Globus pallidus (tissue), 1 donor: Measurements from ENCODE around the gene IL18BP.

Experiments used
- DNase-seq: peaks from one replicate; pipeline ENCODE4 v3.0.0-alpha.2; 2015; ENCODE audit warnings: low spot score

Gene IL18BP

DNA sequence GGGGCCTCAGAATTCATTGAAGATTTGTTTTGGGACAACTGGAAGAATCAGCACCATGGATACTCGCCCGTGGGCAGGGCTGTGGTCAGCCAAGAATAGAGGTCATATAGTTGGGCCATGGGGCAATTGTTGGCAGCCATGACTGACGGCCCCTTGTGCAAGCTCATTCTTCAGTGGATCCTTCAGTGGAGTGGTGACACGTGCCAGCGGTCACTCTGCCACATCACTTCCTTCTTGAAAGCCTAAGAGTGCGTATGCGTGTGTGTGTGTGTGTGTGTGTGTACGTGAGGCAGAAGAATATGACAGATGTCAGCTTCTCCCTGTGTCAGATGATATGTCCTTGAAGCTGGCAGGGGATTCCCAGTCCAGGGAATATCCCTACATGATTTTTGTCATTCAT is 1.8 kb upstream of the IL18BP start:
- DNase-seq: no peak

DNA sequence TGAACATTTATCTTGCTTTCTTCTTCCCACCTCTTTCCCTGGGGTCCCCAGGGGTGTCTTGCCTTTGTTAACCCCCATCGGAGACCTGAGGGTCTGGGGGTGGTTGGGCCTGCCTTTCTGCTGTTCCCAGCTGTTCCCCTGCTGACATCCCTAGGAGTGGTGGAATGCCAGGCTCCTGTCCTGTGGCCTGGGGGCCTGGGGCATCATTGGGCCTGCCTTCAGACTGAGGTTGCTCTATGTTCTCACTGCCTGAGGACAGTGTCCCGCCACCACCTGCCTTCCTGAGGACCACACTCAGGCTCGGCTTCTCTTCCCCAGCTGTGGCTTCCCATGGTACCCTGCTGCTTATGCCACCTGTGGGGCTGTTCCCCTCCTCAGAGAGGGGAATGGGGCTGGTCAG is 1.1 kb upstream of the IL18BP start:
- DNase-seq: no peak

DNA sequence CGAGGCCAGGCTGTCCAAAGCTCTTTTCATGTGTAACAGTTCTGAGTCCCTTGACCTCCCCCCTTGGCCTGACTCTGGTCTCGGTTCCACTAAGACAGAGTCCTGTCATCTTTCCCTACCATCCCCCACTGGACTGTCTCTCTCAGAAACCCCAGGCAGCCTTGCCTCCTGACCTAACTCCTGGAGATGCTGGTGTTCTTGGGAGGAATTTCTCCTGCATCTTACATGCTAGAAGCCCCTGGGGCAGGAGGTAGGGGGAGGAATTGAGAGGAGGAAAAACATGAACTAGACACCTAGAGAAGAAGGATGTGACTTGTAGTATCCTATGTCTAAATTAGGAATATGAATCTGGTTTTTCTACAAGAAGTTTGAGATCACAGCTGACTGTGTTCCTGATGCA is 648 bp upstream of the IL18BP start:
- no peak for DNase-seq

DNA sequence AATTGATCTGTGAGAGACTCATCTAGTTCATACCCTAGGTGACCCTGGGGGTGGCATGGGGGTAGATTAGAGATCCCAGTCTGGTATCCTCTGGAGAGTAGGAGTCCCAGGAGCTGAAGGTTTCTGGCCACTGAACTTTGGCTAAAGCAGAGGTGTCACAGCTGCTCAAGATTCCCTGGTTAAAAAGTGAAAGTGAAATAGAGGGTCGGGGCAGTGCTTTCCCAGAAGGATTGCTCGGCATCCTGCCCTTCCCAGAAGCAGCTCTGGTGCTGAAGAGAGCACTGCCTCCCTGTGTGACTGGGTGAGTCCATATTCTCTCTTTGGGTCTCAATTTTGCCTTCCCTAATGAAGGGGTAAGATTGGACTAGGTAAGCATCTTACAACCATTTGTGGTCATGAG is 653 bp downstream of the IL18BP start:
- DNase-seq: no peak

DNA sequence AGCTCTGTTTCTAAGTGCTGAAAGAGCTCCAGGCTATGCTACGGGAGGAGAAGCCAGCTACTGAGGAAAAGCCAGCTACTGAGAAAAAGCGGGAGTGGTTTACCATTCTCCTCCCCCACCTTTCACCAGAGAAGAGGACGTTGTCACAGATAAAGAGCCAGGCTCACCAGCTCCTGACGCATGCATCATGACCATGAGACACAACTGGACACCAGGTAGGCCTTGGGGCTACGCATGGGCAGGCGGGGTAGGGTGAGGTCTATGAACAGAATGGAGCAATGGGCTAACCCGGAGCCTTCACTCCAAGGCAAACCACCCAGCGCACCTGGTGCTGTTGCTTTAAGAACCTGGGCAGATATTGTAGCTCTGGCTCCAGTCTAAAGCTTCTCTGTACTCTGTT is 1.1 kb downstream of the IL18BP start:
- no peak for DNase-seq

DNA sequence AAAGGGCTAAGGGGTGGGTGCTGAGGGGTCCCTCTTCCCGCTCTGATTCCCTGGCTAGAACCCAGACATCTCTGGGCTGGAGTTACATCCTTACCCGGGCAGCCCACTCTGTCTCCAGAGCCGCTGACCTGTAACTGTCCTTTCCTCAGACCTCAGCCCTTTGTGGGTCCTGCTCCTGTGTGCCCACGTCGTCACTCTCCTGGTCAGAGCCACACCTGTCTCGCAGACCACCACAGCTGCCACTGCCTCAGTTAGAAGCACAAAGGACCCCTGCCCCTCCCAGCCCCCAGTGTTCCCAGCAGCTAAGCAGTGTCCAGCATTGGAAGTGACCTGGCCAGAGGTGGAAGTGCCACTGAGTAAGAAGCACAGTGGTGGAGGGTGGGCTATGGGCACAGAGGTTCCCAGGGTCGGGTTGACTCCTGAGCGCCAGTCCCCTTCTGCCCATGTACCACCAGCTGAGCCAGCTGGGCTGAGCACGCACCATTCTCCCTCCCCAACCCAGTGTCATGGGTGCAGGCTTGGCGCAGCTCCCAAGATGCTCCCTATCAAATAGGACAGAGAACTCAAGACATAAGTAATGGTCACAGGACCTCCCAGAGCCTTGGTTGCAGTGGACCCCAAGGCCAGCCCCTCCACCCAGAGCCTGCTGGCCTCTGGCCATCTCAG is 1.6 kb downstream of the IL18BP start:
- DNase-seq: no peak

DNA sequence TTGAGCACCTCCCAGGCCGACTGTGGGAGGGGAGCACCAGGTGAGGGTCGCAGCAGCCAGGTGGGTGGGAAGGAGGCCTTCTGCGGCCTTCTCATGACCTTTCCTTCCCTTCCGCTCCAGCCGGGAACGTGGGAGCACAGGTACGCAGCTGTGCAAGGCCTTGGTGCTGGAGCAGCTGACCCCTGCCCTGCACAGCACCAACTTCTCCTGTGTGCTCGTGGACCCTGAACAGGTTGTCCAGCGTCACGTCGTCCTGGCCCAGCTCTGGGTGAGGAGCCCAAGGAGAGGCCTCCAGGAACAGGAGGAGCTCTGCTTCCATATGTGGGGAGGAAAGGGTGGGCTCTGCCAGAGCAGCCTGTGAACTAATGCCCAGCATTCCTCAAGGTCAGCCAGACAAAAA is 2.6 kb downstream of the IL18BP start:
- no peak for DNase-seq

DNA sequence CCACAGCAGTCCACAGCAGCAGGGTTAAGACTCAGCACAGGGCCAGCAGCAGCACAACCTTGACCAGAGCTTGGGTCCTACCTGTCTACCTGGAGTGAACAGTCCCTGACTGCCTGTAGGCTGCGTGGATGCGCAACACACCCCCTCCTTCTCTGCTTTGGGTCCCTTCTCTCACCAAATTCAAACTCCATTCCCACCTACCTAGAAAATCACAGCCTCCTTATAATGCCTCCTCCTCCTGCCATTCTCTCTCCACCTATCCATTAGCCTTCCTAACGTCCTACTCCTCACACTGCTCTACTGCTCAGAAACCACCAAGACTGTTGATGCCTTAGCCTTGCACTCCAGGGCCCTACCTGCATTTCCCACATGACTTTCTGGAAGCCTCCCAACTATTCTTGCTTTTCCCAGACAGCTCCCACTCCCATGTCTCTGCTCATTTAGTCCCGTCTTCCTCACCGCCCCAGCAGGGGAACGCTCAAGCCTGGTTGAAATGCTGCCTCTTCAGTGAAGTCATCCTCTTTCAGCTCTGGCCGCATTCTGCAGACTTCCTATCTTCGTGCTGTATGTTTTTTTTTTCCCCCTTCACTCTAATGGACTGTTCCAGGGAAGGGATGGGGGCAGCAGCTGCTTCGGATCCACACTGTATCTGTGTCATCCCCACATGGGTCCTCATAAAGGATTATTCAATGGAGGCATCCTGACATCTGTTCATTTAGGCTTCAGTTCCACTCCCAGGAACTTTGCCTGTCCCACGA is 3.3 kb downstream of the IL18BP start:
- DNase-seq: no peak

DNA sequence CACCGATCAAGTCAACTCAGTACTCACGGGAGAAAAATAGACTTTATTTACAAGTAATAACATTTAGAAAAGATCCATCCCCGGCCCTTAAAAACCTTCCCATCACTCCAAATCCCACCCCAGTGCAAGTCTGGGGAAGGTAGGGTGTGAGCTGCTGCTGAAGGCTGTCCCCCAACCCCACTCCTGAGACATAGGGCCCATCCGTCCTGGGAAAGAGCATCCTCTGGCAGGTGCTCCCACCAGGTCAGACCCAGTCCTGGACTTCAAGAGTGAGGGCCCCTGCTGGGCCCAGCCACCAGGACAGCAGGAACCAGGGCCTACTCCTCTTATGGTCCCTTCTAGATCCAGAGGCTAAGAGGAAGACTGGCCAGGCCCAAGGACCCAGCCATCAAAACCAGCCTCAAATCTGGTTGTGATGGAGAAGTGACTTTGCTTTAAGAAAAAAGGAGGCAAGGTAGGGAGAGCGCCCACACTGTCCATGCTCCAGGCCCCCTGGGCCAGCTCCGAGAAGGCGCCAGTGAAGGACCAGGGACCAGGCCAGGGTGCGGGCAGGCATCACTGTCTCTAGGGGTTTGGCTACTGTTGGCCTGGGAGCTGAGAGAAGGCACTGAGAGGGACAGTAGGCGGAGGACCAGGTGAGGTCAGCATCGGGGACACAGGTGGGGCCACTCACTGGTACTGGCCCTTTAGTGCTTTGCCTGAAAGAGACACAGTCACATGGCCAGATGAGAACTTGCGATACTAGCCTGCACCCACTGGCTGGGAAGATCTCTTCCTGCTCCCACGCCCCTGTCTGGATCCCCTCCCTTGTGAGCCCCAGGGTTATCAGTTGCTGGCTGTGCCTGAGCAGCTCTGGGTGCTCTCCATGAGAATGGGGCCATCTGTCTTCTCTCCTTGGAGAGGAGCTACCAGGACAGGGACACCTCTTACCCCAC is 4.4 kb downstream of the IL18BP start:
- DNase-seq: no peak

DNA sequence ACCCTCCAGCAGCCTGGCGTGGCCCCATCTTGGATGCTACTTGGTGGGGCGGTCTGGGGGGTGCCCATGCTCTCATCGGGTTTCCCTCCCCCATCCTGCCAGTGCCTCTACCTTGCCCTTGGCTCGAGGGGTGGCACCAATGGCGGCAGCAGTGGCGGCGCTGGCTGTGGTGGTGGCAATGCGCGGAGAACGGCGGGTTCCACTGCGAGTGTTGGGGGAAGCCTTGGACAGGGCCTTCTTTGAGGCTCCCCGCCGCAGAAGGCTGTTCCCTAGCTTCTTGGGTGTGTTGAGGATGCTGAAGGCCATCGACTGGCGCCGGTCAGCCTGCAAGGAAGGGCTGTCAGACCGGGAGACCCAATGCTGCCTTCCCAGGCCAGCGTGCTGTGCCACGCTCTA is 5.1 kb downstream of the IL18BP start:
- no peak for DNase-seq

DNA sequence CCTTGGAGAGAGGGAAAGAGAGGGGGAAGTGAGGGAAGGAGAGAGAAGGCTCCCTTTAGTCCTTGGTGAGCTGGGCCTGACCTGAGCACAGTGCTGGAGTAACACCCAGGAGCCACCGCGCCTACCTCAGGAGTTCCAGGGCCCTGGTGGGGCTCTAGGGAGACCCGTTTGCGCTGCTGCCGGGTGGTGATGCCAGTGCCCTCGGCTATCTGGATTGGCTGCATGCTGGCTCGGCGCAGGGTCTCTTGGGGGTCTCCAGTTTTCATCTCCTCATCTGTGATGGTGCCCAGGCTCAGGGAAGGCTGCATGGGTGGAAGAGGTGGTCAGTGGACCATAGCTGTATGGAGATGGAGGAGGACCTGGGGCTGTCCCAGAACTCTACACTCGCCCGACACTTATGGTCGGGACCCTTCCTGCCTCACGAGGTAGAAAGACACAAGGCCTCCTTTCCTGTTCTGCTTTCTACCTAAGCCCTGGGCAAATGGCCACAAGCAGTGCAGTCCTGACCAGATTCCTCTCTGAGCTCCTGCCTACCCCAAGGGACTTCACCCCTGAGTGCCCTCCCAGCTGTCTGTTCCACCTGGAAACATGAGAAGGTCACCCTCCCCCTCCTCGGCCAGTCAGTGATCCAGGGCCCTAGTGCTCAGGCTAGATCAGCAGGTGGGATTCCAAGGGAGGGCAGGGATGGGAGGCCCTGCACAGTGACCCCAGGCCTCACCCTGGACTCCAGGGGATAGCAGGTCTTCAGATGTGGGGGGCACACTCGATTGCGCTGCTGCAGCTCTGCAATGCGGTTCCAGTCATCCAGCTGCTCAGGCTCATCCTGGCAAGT is 6.0 kb downstream of the IL18BP start:
- no peak for DNase-seq

DNA sequence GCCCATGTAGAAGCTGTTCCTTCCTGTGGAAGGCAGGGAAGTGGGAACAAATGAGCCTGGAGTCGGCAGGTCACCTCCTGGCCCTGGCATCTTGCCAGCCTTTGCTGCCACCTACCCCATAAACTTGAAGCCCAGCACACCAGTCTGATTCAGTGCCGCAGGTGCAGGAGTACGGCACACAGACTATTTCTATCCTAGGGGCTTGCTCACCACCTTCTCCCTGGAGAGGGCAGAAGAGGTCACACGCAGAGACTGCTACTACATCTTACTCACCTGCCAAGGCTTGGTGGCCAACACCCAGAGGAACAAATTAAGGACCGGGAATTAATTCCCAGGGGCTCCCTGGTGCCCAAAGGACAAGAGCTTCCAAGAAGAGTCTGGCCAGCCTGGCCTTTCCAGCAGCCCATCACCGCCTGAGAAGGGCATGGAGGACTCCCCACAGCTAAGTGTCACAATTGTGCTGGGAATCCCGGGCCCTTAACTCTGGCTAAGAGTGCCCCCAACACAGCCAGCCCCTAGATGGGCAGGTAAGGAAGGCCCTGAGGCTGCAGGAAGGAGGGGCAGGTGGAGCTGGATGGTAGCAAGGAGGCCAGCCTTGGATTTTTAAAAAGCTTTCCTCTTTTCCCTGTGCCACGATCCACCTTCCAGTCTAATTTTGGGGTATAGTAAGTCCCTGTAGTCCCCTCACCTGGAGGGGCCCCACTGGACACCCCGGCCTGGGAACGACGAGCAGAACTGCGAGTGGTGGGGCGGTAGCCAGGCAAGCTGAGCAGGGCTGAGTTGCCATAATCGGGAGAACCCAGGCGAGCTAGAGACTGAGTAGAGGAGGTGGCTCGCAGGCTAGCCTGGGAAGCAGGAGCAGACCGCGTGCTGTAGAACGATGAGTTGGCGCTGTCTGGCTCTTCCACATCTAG is 6.9 kb downstream of the IL18BP start:
- no peak for DNase-seq

DNA sequence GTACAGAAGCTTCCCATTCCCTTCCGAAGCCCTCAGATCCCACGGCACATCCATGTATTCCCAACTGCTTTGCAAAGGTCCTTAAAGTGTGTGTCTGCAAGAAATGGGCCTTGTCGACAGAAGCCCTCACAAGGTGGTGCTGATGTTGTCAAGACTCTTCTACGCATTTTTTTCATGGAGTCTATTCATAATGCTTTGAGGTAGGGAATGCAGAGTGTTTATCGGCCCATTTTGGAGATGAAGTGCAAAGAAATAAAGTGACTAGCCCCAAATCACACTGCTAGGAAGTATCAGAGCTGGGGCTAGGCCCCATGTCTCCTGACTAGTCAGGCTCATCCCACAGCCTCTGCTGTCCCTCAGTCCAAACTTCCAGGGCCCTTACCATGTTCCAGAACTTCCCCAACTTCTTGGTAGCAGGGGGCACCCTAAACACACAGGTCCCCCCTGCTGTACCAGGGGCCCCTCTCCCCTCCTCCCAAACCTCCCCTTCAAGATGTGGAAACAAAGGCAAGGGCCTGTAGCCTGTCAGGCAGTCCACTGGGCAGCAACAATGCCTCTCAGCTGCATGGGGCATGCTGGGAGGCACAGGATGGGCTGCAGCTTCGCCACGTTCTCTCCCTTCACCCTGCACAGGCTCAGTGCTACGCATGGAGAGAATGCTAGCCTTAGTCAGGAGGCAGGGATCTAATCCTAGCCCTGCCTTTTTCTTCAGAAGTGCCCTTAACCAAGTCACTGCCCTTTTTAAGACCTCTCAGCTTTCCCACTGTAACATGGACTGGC is 7.8 kb downstream of the IL18BP start:
- DNase-seq: no peak

DNA sequence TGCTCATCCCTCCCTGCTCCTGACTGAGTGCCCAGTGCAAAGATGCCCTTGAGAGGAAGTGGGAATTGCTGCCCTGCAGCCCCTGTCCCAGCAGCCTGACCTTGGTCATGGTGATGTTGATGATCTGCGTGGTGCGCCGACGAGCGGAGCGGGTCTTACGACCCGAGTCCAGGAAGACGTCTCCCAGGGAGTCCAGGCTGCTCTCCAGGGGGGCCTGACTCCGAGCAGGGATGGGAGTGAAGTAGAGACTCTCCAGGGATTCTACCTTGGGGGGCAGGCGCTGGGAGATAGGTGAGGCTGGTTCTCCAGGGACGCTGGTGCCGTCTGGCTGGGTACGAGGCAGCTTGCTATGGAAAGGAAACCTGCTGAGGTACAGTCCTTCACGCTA is 8.4 kb downstream of the IL18BP start:
- DNase-seq: no peak

DNA sequence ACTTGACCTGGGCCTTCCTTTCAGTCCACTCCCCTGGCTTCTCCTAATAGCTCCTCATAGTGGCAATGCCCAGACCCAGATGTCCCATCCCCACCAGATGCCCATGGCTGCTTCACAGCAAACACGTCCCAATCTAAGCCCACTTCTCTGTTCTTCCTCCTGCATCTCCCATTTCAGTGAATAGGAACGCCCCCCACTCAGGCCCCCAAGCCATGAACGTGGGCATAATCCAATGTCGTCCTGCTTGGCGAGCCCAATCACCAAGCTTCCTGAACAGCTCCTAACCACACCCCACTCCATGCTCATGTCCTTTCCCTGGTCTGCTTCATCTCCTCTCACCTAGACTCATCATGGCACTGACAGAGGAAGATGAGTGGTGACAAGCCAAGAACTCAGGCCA is 8.9 kb downstream of the IL18BP start:
- DNase-seq: no peak

DNA sequence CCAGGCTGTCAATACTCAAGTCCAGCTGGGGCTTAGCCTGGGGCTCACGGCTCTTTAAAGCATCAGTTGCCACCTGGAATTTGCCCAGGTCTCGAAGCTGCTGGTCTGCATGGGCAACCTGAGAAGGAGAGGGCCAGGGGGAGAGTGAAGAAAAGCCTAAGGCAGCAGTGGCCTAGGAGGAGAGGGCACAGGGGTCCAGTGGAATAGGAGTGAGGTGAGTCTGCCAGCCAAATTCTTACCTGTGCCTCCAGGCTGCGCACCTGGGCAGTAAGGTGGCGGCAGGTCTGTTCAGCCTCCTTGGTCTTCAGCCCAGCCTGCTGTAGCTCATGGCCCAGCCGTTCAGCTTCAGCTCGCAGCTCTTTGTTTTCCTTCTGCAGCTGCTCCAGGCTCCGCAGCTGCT is 10.0 kb downstream of the IL18BP start:
- no peak for DNase-seq

DNA sequence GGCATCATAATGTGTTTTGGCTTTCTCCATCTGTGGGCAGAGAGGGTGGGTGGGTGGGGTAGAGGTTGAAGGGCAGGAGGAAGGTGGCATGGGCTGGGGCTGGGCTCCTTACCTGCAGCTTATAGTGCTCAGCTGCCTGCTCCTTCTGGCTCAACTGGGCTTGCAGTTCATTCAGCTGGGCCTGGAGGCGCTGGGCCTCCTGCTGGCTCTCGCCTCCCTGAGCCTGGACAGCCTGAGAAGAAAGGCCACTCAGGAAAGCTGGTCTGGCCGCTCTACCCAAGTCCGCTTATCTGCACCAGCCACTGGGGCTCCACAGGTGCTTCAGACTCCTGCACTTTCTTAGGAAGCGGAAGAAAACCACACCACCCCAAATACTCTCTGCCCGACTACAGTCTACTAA is 10.4 kb downstream of the IL18BP start:
- no peak for DNase-seq

DNA sequence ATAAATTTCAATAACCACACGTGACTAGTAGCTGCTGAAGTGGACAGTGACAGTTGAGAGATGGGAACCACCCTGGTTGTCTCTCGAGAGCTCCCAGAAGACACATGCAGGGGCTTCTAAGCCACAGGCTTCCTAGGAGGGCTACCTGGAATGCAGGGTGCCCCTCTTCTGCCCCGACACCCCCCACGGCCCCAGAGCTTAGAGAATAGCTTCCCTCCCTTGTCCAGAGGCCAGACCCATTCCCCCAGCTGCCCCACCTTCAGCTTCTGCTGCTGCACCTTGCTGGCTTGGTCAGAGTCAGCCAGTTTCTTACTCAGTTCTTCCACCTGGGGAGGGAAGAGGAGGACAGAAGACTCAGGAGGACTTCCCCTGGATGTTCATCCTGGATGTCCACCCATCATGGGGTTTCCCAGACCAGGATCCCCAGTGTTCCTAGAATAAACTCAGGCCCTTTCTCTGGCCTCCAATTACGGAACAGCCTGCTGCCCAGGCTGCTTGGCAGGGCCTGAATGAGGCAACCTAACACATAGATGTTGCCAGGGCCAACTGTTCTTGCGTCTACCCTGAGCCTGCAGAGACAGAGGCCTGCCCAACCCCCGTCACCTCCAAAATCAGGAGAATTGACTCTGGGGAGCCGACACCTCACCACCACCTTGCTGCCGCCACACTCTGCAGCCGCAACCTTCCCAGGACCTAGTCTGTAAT is 12.0 kb downstream of the IL18BP start:
- DNase-seq: peak; percentile 48

DNA sequence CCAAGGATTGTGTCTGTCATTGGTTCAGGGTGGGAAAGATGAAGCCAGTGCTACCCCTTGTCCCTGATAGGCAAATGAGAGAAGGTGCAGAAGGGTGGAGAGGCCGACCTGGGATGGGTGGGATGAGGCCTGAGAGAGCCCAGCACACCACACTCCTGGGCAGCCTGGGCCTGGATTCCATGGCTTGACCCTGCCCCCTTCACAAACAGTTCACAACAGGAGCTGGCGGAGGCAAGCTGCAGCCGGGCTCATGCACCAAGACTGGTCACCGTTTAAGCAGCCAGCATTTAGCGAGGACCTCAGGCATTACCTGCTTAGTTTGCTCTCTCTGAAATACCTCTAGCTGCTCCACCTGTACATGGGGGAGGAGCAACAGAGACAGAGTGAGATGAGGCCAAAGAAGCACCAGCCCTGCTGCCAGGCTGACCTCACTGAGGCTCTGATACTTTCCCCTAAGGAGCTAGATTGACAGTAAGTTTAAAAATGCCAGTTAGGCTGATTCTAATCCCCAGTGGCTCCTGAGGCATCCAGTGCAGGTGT is 13.5 kb downstream of the IL18BP start:
- no peak for DNase-seq
